DMS53 (cell line): ENCODE data around the gene HES3.
A peak's percentile ranks its signal among the peaks of the same experiment; 100 is the strongest.

ENCODE experiments used
- DNase-seq: peaks from one replicate; lab custom pipeline; 2025; lab: John Stamatoyannopoulos, UW

HES3 gene

DNA sequence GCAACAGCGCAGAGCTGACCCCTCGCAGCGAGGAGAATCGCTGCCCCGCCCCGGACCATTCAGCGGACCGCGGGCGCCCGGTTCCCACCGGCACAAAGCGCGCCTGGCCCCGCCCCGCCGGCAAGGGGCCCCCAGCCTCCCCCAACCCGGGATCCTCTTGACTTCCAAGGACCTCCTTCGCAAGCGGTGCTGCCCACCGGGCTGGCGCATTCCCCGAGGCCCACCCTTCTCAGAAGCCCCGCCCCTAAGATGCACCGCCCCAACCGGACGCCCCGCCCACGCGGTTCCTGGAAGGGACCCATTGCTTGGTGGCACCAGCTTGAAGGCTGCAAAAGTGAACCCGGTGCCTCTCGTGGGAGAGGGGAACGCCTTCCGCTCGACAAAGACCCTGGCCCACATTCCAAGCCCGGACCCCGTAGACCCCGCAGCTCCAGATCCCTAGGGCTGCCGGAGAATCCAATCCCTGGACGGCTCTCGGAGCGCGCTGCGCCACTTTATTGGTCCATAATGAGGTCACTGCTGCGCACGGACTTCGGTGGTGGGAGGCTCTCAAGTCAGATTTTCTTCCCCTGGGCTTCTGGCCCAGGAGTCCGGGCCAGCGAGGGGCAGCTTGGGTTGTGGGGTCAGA lies 2.0 kb downstream of the HES3 start:
- peak; percentile 88 for DNase-seq

DNA sequence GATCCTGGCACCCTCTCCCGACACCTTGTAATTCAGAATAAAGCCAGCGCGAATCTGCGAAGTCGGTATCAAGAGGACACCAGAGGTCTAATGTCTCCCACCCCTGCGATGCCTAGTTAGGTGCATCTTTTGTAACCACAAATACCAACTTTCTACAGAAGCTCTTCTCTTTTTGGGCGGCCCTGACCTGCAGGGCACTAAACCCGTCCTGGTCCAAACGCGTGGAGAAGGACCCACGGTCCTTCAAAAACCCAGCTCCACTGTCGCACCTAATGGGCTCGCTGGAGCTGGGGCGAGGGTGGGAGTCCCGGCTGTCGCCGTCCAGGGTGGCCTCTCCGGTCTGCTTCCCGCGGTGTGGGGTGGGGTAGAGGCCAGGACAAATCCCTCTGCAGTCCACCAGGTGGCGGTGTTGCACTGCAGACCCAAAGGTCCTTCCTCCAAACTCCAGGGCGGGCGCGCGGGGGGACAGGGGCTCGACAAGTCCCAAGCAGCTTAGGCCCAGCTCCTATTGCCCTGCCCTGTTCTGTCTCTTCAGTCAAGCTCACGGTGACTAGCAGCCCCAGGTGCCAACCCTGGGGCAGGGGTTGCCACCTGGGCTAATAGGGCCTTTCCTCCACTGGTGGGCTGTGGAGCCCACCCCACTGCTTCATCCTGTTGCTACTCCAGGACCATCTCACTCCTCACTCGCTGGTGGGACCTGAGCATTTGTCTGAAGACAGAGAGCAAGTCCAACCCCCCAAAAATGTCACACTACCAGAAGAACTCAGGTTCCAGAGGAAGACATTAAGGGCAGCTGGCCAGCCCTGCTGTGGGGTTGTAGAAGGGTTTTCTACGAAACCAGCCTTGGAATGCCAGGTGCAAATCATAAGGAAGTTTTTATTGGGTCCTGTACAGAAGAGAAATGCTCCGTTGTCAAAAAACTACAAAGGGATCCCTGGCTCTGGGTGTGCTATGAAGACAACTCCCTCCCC lies 2.8 kb downstream of the HES3 start:
- DNase-seq, result peak; percentile 92

DNA sequence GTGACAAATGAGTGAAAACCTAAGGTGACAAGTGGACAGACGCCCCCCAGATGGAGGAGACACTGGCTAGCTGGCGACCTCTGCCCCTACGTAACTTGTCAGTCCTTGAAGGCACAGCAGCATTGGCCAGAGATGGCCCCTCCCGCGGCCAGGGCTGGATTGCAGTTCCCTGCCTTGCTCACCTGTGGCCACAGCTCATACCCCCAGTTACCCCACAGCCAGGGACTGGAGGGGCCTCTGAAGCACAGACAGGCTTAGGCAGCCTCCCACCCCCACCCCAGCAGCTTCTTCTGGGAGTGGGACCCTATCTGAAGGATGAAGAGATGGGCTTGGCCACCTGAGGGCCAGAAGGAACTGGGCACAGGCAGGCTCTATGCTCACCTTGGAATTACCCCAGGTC lies 3.7 kb downstream of the HES3 start:
- DNase-seq, result no peak

DNA sequence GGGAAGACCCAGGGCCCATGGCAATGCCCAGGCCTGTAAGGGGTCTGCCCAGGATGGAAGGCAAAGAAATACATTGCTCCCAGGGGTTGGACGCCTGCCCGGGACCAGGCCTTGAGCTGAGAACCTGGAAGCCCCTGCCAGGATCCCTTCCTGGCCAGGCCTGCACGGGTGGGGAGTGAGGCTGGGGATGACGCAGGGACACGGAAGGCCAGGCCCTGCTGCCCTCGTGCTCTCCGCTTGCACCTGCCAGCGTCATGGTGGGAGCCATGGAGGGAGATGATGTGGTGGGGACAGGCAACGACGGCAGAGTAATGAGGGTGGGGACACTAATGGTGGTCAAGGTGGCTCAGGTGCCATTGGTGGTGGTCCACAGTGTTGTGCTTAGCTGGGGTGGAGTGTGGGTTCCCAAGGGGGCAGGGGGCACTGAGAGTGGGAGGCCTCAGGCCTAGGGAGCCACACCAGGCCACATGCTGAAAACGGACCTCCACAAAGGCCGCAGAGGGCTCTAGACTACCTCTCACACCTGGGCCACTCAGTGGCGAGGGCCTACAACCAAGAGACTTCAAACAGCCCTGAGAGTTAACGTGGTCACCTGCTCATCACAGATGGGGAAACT lies 4.3 kb downstream of the HES3 start:
- no peak for DNase-seq

DNA sequence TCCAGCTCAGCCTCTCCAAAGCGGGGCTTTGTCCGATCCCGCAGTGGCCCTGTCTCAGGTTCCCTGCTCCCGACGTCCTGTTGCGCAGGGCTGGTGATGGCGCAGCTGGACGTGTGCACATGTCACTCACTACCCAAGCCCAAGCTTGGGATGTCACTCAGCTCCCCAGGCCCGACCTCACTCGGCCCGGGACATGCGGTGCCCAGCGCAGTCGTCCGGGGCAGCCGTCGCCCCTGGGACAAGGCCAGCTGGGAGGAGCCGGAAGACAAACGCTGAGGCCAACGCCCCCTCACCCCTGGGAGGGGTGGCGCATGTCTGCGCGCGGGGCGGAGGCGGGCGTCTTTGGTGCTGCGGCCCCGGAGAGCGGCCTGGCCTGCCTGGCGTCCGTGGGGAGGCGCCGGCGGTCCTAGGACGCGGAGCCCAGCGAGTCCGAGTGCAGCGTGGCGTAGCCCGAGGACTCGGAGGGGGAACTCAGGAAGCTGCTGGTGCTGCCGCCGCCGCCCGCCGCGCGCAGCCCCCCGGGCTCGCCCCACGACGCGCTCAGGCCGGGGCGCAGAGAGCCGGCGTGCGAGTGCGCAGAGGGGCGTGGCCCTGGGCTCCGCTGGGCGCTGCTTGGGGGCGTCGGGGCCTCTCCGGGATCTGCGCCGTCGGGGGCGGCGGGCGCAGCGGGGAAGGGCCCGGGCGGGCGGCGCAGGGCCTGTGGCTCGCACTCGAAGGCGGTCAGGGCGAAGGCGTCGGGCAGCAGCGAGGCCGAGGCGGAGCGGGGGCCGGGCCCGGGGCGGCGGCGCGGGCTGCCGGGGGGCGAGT lies 5.2 kb downstream of the HES3 start:
- peak; percentile 65 for DNase-seq

DNA sequence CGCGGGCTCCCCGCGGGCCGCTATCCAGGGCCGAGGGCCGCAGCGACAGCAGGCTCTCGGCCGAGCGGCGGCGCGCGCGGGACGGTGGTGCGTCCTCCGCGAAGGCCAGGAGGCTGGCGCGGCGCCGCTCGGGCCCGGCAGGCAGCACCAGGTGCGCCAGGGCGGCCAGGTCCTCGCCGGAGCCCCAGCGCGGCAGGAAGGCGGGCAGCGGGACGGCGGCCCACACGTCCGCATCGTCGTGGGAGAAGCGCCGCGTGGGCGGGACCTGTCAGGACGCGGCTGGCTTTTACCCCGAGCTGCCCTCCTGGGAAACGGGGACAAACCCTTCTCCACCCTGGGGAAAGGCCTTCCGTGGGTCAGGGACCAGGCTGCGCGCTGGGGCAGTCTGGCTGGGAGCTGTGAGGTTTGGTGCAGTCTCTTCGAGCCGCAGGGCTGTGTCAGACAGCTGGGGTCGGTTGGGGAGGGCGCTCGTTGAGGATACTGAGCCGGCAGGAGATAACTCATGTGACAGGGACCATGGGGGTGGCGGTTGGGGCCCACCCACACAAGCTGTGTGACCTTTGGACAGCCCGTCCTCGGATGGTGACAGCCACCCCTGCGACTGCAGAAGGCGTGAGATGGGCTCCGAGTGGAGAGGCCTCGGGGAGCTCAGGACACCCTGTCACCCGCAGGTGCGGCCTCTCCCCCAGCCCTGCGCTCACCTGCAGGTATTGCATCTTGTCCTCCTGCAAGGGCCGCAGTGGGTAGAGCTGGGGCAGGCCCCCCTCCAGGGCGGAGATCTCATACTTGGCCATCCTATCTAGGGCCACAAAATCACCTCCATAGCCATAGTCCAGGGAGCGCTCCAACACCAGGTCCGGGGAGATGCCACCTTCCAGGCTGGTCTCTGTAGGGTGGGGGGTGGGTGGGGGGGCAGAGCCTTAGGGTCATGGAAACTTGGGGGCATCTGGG lies 6.0 kb downstream of the HES3 start:
- DNase-seq, result peak; percentile 68

DNA sequence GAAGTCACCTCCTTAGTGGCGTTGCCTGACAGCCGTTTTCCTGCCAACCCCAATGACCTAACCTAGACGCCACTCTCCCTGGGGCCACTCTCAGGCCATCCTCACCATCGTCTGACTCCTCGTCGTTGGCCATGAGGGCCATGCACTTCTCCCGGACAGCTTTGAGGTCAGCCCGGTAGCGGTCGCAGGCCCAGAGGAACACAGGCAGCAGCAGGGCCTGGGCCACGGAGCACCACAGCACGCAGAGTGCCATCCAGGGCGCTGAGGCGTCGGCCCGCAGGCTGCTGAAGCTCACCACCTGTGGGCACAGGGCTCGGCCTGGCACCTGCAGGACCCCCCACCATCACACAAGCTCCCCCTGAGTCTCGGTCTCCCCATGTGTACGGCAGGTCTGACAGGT lies 7.3 kb downstream of the HES3 start:
- no peak for DNase-seq

DNA sequence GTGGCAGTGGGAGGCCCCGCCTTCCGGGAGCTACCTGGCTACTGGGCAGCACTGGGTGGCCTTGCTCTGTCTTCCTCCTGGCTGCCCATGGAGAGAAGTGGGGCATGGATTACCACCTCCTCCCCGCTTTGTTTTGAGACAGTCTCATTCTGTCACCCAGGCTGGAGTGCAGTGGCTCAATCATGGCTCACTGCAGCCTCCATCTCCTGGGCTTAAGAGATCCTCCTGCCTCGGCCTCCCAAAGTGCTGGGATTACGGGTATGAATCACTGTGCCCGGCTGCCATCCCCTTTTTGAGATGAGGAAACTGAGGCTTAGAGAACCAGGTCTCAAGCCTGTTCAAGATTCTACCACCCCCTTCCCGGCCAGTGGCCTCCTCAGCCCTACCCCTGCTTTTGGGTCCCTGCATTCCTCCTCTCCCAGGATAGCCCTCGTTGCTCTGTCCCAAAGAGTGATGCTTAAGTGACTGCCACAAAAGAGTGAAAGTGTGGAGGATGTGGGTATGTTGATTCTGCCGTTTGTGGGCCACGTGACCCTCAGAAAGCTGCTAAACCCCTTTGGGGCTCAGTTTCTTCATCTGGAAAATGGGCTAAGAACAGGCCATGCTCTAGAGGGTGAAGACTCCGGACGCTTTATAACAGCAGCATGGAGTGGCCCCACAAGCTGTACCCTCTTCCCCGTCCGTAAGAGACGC lies 7.8 kb downstream of the HES3 start:
- no peak for DNase-seq

DNA sequence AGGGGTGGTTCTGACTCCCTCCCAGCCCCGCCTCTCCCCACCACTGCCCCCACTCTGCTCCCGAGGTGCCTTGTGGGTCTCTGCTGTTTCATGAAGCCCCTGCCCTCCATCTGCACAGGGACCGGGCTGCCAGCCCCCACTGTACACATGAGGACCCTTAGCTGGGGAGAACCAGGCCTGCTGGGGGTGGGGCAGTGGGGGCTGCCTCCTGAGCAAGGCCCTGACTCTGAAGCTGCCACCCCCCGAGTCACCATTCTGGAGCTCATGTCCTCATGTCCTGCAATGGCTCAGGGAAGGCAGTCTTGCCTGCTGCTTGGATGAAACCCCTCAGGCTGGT lies 8.4 kb downstream of the HES3 start:
- DNase-seq, result no peak

DNA sequence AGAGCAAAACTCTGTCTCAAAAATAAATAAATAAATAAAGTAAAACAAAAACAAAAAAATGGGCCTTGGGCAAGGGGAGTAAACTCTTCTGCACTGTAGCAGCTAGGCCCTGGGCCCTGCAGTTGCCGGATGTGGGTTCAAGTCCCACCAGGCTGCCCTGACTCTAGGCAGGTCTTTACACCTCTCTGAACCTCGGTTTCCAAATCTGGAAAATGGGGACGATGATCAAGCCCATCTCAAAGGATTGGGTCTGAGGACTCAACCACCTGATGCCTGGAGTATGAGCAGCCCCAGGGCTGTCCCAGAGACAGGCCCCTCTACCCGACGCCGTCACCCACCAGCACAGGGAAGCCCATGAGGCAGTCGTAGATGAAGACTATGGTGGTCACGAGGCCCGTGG lies 9.4 kb downstream of the HES3 start:
- DNase-seq, result no peak

DNA sequence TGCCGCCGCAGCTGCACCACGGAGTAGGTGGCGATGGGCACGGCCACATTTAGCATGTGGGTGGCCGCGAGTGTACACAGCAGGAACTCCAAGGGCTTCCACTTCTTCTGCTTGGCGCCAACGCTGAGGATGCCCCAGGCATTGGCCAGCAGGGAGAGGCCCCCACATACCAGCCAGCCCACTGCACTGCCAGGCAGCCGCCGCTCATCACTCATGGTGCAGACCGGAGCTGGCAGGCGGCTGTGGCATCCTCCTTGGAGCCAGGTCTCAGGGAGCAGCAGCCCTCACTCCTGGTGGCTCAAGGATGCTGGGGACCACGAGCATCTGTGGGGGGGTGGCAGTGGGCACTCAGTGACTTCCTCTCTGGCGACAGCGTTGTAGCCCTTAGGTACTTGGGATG lies 10.7 kb downstream of the HES3 start:
- DNase-seq, result no peak

DNA sequence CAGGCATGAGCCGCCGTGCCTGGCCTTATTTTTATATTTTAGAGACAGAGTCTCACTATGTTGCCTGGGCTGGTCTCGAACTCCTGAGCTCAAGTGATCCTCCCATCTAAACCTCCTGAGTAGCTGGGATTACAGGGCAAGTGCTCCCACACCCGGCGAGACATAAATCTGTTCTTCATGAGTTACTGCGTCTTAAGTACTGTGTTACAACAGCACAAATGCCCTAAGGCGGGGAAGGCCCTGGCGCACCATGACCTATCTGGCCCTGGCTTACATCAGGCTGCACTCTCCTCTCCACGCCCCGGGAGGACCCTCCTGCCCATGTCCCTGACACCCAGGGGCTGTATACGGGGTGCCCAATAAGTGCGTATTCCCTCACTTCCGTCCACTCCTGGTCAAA lies 12.7 kb downstream of the HES3 start:
- no peak for DNase-seq

DNA sequence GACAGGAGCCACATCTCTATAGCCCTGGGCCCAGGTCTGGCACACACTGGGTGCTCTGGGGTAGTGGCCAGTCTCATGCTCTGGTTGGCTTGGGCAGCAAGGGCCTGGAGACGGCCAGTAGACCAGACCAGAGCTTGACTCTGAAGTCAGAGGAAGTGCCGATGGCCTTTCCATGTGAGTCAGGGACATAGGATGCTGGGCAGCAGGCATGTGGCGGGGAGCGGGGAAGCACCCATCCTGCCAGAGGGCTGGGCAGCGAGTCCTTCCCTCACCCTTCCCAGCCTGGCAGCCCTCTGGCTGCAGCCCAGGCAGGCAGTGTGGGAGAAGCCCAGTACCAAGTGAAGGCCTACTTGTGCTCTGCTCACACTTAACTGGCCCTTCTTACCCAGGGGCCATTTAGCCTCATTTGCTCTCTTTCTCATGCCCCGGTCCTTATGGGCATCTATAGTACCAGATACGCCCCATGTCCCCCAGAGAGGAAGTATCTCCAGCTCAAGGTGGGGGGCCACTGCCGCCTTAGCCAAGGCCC lies 13.6 kb downstream of the HES3 start:
- DNase-seq, result no peak

DNA sequence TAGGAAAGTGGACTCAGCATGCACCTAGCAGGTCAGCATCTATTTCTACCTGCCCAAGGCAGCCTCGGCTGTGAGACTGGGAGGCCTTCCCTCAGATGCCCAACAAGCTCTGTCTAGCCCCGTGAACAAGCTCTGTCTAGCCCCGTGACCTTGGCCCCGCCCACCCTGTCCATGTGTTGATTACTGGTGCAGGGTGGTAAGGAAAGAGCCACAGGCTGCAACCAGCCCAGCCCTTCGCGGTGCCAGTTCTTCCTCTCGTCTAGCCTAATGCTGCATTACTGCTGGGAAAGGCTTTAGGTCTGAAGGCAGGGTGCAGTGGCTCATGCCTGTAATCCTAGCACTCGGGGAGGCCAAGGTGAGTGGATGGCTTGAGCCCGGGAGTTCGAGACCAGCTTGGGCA lies 14.7 kb downstream of the HES3 start:
- peak; percentile 30 for DNase-seq

DNA sequence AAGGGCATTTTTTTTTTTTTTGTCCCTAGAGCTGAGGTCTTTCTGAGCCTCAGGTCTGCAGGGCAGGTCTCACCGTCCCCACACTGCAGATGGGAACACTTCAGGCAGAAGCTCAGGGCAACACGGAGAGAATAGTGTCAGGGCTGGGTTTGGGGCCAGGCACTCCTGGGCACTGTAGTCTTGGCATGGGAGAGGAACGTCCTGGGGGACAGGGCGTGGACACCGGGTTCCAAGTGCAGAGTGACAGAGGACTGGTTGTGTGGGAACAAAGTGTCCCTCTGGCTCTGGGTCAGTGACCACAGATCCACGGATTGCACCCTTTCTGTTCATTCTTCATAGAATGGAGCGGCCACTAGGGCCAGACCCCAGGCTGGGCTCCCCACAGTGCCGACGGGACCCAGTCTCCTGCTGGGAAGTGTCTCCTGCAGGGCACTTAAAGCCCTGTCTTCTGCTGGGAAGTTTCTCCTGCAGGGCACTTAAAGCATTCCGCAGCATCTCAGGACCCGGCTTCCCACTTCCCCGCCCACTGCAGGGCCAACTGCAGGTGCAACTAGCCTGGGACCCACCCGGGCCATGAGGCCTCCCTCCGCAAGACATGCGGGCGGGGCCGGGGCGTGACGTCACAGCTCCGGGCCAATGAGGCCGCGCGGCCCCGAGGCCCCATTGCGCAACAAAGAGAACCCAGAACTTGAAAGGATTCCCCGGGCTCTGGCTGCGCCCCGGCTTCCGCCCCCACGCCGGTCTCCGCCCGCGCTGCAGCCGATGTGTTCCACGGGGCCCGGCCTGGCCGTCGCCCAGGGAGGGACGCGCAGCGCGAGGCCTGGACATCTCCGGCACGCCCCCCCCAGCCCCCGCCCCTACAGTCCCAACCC lies 15.7 kb downstream of the HES3 start:
- peak; percentile 73 for DNase-seq

DNA sequence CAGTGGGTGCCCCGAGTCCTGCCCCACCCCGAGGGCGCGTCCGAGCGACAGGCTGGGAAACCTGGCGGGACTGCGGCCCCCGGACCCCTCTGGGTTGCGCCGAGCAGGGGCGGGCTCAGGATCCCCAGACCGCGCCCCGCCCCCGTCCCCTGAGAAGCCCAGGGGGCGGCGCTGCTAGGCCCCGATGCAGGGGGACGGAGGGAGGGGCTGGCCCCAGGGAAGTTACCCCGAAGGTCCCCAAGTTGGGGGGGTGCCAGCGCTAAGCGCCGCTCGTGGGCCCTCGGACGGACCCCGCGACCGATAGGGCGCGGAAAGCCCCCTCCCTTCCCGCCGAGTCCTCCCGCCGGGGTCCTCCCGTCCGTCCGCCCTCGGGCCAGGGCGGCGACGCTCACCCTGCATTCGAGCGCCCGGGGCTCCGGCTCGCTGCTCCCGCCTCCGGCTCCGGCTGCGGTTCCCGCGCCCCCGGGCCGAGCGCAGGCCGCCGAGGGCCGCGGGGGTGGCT lies 16.5 kb downstream of the HES3 start:
- peak; percentile 65 for DNase-seq

DNA sequence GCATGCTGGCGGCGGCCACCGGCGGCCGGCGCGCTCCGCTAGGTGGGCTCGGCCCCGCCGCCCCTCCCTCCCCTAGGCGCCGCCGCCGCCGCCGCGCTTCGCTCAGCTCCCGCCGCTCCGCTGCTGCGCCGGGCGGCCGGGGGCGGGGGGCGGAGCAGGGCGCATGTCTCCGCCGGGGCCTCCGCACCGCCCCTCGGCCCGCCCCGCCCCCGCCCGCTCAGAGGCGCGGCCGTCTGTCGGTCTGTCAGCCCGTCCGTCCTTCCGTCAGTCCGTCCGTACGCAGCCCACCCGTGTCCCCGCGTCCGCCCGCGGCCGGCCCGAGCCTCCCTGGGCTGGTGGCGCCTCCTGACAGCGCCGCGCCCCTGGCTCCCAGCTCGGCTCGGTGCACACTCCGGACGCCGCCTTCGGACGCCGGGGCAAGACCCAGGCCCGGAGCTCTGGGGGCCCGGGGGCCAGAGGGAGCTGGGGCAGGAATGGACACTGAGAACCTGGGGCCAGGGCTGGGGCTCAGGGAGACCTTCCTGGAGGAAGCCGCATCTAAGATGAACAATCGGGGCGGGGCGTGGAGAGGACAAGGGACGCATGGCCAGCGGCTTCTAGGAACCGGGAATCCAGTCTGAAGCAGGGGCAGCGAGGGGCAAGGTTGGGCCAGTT lies 17.1 kb downstream of the HES3 start, which contains the start of gene GPR153:
GPR153 (minus strand) TSS at position 138 of the 654 bp plus-strand sequence. CDS start 6,193 bp downstream, outside the sequence.
- DNase-seq, result peak; percentile 72

DNA sequence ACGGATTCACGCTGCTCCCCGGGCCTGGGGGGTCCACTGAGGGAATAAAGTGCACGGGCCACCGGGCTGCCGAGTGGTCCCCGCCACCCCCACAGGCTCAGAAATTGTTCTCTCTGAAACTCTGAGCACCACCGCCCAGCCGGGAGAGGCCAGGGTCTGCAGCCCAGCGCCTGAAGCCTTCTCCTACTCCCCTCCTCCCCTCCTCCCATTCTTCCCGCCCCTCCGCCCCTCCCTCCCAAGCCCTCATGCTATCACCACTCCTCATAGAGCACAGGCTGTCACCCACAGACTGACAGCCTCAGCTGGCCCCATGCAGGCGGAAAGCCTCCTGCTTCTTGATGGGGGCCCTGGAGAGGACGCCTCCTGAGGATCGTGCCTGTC lies 17.6 kb downstream of the HES3 start:
- peak; percentile 44 for DNase-seq
